GM12878 (cell line): ENCODE results near the gene SLC25A40. TPM values are rescaled to one million over a fixed set of nuclear protein-coding genes. Genes with fewer than 3 reads are reported as not detected.

Experiments
- ATAC-seq: fragments of 200-7000 bp; cut with Tn5 transposase; 3 replicates; pipeline ENCODE4 v1.9.1; 2020; ENCODE audit warnings: mild to moderate bottlenecking, moderate library complexity
- BruUV-seq: library from RNA; stranded (reverse); fragments of 400-500 nt; replicated peaks from 2 replicates; lab custom pipeline; 2021; lab: Mats Ljungman, UMichigan
- CTCF ChIA-PET: fragments of 300-600 bp; sonication (Branson Sonifier 250); formaldehyde crosslinking; extraction: SDS; loops from one replicate; lab custom pipeline; 2021; ENCODE audit warnings: inconsistent platforms; lab: Yijun Ruan, JAX
- POLR2A ChIA-PET: fragments of 350-600 bp; formaldehyde crosslinking; extraction: SDS; loops from one replicate; lab custom pipeline; 2021; ENCODE audit warnings: inconsistent platforms; lab: Charles Lee
- RAD21 ChIA-PET: fragments of 300-600 bp; sonication (Branson Sonifier 250); formaldehyde crosslinking; loops from one replicate; lab custom pipeline; 2023; ENCODE audit warnings: antibody characterized with exemption; ENCODE audit not compliant: unreplicated experiment; lab: Charles Lee
- SMC1A ChIA-PET: fragments of 300-600 bp; sonication (Branson Sonifier 250); formaldehyde crosslinking; loops from one replicate; lab custom pipeline; 2023; ENCODE audit not compliant: unreplicated experiment, uncharacterized antibody; lab: Charles Lee
- DNase-seq: peaks from one replicate; pipeline ENCODE4 v3.0.0-alpha.2; 2011; ENCODE audit warnings: low read depth, low spot score
- FAIRE-seq: peaks from 3 replicates; lab custom pipeline; 2011; peaks lifted over from hg19 to GRCh38; lab: Jason Lieb, UNC
- H2AFZ ChIP-seq: 2 replicates; pipeline ENCODE4 v1.6.0; 2011; ENCODE audit warnings: low read depth, low read length, control low read depth; ENCODE audit not compliant: control insufficient read depth
- H3K27ac ChIP-seq: 2 replicates; pipeline ENCODE4 v1.5.1; 2011; ENCODE audit warnings: control low read depth; ENCODE audit not compliant: control insufficient read depth, insufficient read depth
- H3K27me3 ChIP-seq, 2 experiments: replicated peaks in 1 of 2; 2 replicates each; pipeline versions ENCODE4 v1.6.0 to v1.6.1; 2011; ENCODE audit warnings: low read length in 1 of 2; ENCODE audit not compliant: control insufficient read depth in 2 of 2, insufficient read depth in 2 of 2
- H3K36me3 ChIP-seq, 2 experiments: 2 replicates each; pipeline ENCODE4 v1.5.1; 2011; ENCODE audit warnings: low read length in 1 of 2; ENCODE audit not compliant: control insufficient read depth in 2 of 2, insufficient read depth in 2 of 2
- H3K4me1 ChIP-seq: 2 replicates; pipeline ENCODE4 v1.6.1; 2011; ENCODE audit warnings: mild to moderate bottlenecking, low read length, moderate library complexity, mixed read lengths; ENCODE audit not compliant: control insufficient read depth, insufficient read depth
- H3K4me2 ChIP-seq: 2 replicates; pipeline ENCODE4 v1.6.0; 2011; ENCODE audit warnings: control low read depth; ENCODE audit not compliant: control insufficient read depth, insufficient read depth
- H3K4me3 ChIP-seq: fragments of 200-600 bp; sonication (generic); 2 replicates; pipeline ENCODE4 v1.5.1; 2016
- H3K79me2 ChIP-seq: 2 replicates; pipeline ENCODE4 v1.6.0; 2011; ENCODE audit warnings: low read length; ENCODE audit not compliant: control insufficient read depth, insufficient read depth
- H3K9ac ChIP-seq: 2 replicates; pipeline ENCODE4 v1.8.0; 2011; ENCODE audit warnings: low read length, control low read depth, mixed read lengths; ENCODE audit not compliant: control insufficient read depth, insufficient read depth
- H3K9me3 ChIP-seq: replicated peaks from 3 replicates; pipeline ENCODE4 v1.5.1; 2011; ENCODE audit warnings: mild to moderate bottlenecking, low read length; ENCODE audit not compliant: control insufficient read depth, insufficient read depth
- H4K20me1 ChIP-seq: 2 replicates; pipeline ENCODE4 v1.6.0; 2011; ENCODE audit not compliant: control insufficient read depth, insufficient read depth
- HCFC1 ChIP-seq: fragments of 150-350 bp; IDR thresholded peaks from 2 replicates; pipeline ENCODE4 v1.6.1; 2014; ENCODE audit warnings: low read length
- MTA2 ChIP-seq: fragments of 450-650 bp; IDR thresholded peaks from 2 replicates; pipeline ENCODE4 v1.6.1; 2016; ENCODE audit warnings: low read depth, mild to moderate bottlenecking, moderate library complexity
- PKNOX1 ChIP-seq: fragments of 450-650 bp; IDR thresholded peaks from 2 replicates; pipeline ENCODE4 v1.6.1; 2016; ENCODE audit warnings: mild to moderate bottlenecking
- WGBS: methylation state at CpG from one replicate; pipeline ENCODE4 v1.1.6; 2016; ENCODE audit warnings: low lambda C conversion rate; ENCODE audit not compliant: insufficient replicate concordance, insufficient coverage; ENCODE audit errors: missing lambda C conversion rate; 5-methylcytosine and 5-hydroxymethylcytosine counted together
- in situ Hi-C: fragments of 300-500 bp; cut with MboI; formaldehyde crosslinking; loops from 9 replicates; pipeline ENCODE4 v1.14.3; 2018; ENCODE audit warnings: mixed read lengths
- intact Hi-C: fragments of 100-400 bp; cut with micrococcal nuclease; formaldehyde crosslinking; loops from one replicate; pipeline ENCODE4 v1.14.2; 2022; ENCODE audit not compliant: unreplicated experiment
- polyA plus RNA-seq, 11 experiments: library from polyadenylated mRNA; depleted of rRNA in 4 of 11; unstranded in 6 of 11; stranded (reverse) in 5 of 11; fragments of >200 nt; fragmentation: Nextera tagmentation in 4 of 11; fragmentation: Illumina TruSeq in 1 of 11; extraction: Ambion mirVana in 4 of 11; extraction: Trizol in 1 of 11; gene quantifications; 1 replicate in 1 of 11; 2 replicates in 10 of 11; pipeline versions ENCODE4 v1.2.1 to v1.2.3, GENCODE V29; 2011 to 2016; ENCODE audit warnings: inconsistent platforms in 2 of 11, missing spikeins in 2 of 11, low read depth in 1 of 11
- total RNA-seq, 4 experiments: library from RNA; depleted of rRNA in 3 of 4; stranded (reverse); fragments of >200 nt in 3 of 4; fragmentation: Illumina TruSeq in 1 of 4; extraction: Trizol in 1 of 4; gene quantifications; 2 replicates each; pipeline versions ENCODE4 v1.2.1 to v1.2.3, GENCODE V29; 2013 to 2021

SLC25A40 gene
- total and polyA plus RNA-seq, 10 of the 15 experiments (the other 5 are each of a cell fraction or from before 2014, with no cell fraction given), result 15.8 to 60.3 (median 22.2) TPM

- H2AFZ ChIP-seq, result no peak overlapping the region
- H3K27me3 ChIP-seq, result no peaks in the 10 kb centered on the region
- peak; percentile 65; the same call in 1 of the 2 replicates for TF ChIP-seq MTA2
- peak; percentile 71 for TF ChIP-seq PKNOX1
- no peak for TF ChIP-seq HCFC1
- peaks cover 73% of the 10 kb centered on the region for H3K79me2 ChIP-seq
- WGBS, result 85% methylated on average over 4 of the region's 4 CpGs
- H3K4me1 ChIP-seq, result no peaks in the 10 kb centered on the region
- H3K9ac ChIP-seq, result no peak overlapping the region
- in situ Hi-C loops, result loop anchor here (5.0 to 10.0 kb wide), 2 partner anchors 80 to 568 kb away; no protein-coding TSS in a partner anchor
- ChIA-PET CTCF (interaction anchor here (0.8 to 3.2 kb wide), 10 partner anchors 10 to 377 kb away, joined by 3 to 12 read pairs (median 4); no protein-coding TSS in a partner anchor), POLR2A (interaction anchor here (0.7 to 2.3 kb wide), 4 partner anchors 44 to 410 kb away, joined by 3 to 6 read pairs (median 4); partner anchors contain the start of gene ADAM22), RAD21 (interaction anchor here (1.0 to 1.8 kb wide), 4 partner anchors 52 to 376 kb away, joined by 3 to 6 read pairs (median 4); partner anchors contain the start of gene ADAM22), SMC1A (interaction anchor here (0.7 to 6.5 kb wide), 11 partner anchors 8 to 376 kb away, joined by 3 to 55 read pairs (median 4); no protein-coding TSS in a partner anchor)
- H3K4me2 ChIP-seq, result 0 out of 2 replicates have a peak overlapping the region, but pooled peaks have one; percentile 13
- no TSS peak for BruUV-seq
- H3K9me3 ChIP-seq, result no peaks in the 10 kb centered on the region
- no peak for DNase-seq
- peak; percentile 23; the same call in 2 of the 3 replicates for ATAC-seq
- no peak overlapping the region for H3K4me3 ChIP-seq
- no peak overlapping the region for H3K27ac ChIP-seq
- intact Hi-C loops, result loop anchor here (5.0 kb wide), 1 partner anchor 160 kb away; no protein-coding TSS in a partner anchor
- FAIRE-seq, result no peak
- peaks cover 1 to 11% of the 10 kb centered on the region in 2 experiments for H3K36me3 ChIP-seq
- no peaks in the 10 kb centered on the region for H4K20me1 ChIP-seq
These were observed 6.2 kb upstream of the SLC25A40 start for GRCh38 chr7:87882151-87882937.
